Natural killer cell treated with Interleukin-12 subunit alpha and Interleukin-12 subunit beta and Interleukin-15 and Interleukin-18, amount 100 ng/mL, for 72 hours (primary cell): ENCODE measurements around the gene MIA2. TPM values are rescaled to one million over a fixed set of nuclear protein-coding genes. Genes with fewer than 3 reads are reported as not detected.
A peak's percentile ranks its signal among the peaks of the same experiment; 100 is the strongest.
"Not testable (repeated sequence)": the region's sequence is repeated elsewhere in the genome, so short reads cannot be mapped to it uniquely, and the experiment has no call there.

Source experiments
- ATAC-seq, 2 donors: fragments of 150-1000 bp; cut with Tn5 transposase in 1 of 2; sonication (Bioruptor Pico), chemical (Tn5 transposase) in 1 of 2; 2 replicates each; pipeline ENCODE4 v1.10.0; 2021
- DNase-seq: peaks from one replicate; pipeline ENCODE4 v3.0.0; 2022; ENCODE audit warnings: low spot score
- H3K27ac Mint-ChIP-seq, 2 donors: 1 replicate in 1 of 2; 2 replicates in 1 of 2; pipeline ENCODE4 v1.8.0; 2022; ENCODE audit warnings: mixed read lengths in 2 of 2, mild to moderate bottlenecking in 1 of 2, moderate library complexity in 1 of 2
- H3K27me3 Mint-ChIP-seq, 2 donors: 1 replicate in 1 of 2; 2 replicates in 1 of 2; pipeline ENCODE4 v1.8.0; 2022; ENCODE audit warnings: mixed read lengths in 2 of 2
- H3K36me3 Mint-ChIP-seq: one replicate; pipeline ENCODE4 v1.8.0; 2022; ENCODE audit warnings: mixed read lengths
- H3K4me1 Mint-ChIP-seq, 2 donors: 1 replicate in 1 of 2; 2 replicates in 1 of 2; pipeline ENCODE4 v1.8.0; 2022; ENCODE audit warnings: low read depth in 2 of 2, mixed read lengths in 2 of 2, mild to moderate bottlenecking in 1 of 2
- H3K4me3 Mint-ChIP-seq: one replicate; pipeline ENCODE4 v1.8.0; 2022; ENCODE audit warnings: mixed read lengths
- H3K9me3 Mint-ChIP-seq: 2 replicates; pipeline ENCODE4 v1.8.0; 2022; ENCODE audit warnings: mixed read lengths
- total RNA-seq, 2 donors: library from RNA; stranded (reverse); gene quantifications; one replicate each; pipeline ENCODE4 v1.2.3, GENCODE V29; 2022

Gene MIA2
- total RNA-seq, 2 donors from 2014 or later, result 26.1 to 26.9 TPM

DNA sequence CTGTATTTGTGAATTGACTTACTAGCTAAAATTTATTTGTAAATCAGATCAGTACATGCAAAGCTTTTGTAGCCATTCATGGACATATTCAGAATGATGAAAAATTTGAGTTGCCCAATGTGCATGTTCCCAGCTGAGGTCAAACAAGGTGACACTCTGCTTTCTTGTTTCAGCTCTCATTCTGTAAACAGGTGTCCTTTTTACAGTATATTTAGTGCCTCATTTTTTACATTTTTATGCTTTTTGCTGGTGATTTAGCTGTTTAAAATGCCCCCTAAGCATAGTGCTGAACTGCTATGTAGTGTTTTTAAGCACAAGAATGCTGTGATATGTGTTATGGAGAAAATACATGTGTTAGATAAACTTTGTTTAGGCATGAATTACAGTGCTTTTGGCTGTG lies 76.3 kb downstream of the MIA2 start:
- H3K4me3 Mint-ChIP-seq, result no peak overlapping the region
- DNase-seq (no peak), ATAC-seq (no peak)
- H3K27ac Mint-ChIP-seq, result no peak overlapping the region
- H3K27me3 Mint-ChIP-seq, result no peaks in the 10 kb centered on the region
- H3K9me3 Mint-ChIP-seq, result no peaks in the 10 kb centered on the region
- H3K4me1 Mint-ChIP-seq, result peaks cover 3 to 11% of the 10 kb centered on the region in 2 donors
- peaks cover 12% of the 10 kb centered on the region for H3K36me3 Mint-ChIP-seq

DNA sequence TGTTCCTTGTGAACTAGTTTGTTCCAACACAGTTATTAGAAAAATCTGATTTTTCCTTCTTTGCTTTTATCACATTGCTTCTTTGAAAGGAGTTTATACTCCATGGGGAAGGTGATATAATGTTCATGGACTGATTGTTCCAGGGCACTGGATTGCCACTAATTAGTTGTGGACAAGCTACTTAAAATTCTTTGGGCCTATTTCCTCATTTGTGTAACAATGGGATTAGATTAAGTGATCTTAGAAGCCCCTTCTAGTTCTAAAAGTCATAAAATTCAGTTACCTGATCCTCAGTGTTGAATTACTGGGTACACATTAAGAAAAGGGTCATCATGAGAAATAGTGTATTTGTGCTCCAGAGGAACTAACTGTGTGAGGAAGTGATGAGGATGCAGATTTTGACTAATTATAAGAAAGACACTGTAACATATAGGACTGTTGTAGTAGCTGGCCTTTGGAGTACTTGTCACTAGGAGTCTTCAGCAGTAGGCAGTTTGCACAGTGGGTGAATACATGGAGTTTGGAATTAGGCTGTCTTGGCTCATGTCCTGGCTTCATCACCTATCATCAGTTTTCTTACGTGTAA lies 82.2 kb downstream of the MIA2 start:
- Mint-ChIP-seq H3K36me3 (peaks cover 22% of the 10 kb centered on the region), H3K27ac (peak overlapping the region in 1 of 2 donors; percentile 0), H3K9me3 (no peaks in the 10 kb centered on the region), H3K4me1 (peaks cover 2 to 3% of the 10 kb centered on the region in 2 donors), H3K27me3 (no peaks in the 10 kb centered on the region), H3K4me3 (no peak overlapping the region)
- no peak for DNase-seq
- no peak for ATAC-seq

DNA sequence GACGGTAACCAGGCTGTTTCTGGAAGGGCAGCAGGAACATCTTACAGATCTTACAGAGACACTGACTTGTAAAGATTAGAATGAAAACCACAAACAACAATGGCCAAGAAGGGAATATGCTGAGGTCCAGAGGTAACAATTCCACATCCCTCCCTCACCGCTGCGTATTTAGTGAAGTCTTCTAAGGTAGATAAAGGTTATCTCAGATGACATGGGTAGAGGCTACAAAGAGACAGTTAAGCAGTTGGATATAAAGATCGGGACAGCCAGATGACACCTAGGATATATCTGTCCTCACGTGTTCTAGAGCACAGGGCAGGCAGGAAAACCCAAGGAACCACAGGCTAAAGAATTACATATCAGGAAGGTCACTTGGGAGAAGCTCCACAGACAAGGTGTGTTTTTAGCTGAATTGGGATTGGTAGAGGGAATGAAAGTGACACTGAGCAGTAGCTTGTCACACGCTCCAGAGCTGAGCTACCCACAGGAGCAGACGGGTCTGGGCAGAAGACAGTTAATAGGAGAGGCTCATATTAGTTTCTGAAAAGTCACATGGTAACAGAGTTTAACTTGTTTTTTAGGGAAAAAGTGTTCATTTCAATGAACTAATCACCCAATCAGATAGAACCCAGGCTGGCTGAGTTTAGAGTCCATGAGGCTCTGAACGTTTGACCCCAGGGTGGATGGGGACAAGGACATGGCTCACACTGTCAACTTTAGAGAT lies 83.3 kb downstream of the MIA2 start:
- no peak for ATAC-seq

DNA sequence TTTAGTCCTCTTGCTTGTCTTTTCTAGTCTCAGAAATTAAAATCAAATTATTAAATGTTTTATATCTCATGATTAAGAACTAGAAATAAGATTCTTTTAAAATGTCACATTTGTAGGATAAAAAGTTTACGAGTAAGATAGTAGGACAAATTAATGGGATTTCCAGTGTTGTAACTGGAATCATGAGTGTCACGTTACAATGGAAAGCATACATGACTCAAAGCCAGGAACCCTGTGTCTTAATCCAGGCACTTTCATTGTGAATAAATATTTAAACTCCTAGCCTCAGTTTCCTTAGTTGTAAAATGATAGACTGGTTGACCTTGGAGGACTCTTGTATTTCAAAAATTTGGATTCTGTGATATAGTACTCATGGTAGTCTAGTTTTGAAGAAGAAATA lies 84.9 kb downstream of the MIA2 start:
- no peak overlapping the region for H3K27ac Mint-ChIP-seq
- H3K4me1 Mint-ChIP-seq, result no peaks in the 10 kb centered on the region
- no peaks in the 10 kb centered on the region for H3K27me3 Mint-ChIP-seq
- H3K9me3 Mint-ChIP-seq, result no peaks in the 10 kb centered on the region
- ATAC-seq (no peak), DNase-seq (no peak)
- no peak overlapping the region for H3K4me3 Mint-ChIP-seq
- peaks cover 16% of the 10 kb centered on the region for H3K36me3 Mint-ChIP-seq

More for the DNA sequence above, 83.3 kb downstream of the MIA2 start:
- H3K9me3 Mint-ChIP-seq, result no peaks in the 10 kb centered on the region
- no peak overlapping the region for H3K4me3 Mint-ChIP-seq
- no peak for DNase-seq
- H3K27me3 Mint-ChIP-seq, result no peaks in the 10 kb centered on the region
- peaks cover 2 to 3% of the 10 kb centered on the region in 2 donors for H3K4me1 Mint-ChIP-seq
- H3K36me3 Mint-ChIP-seq, result peaks cover 21% of the 10 kb centered on the region
- H3K27ac Mint-ChIP-seq, result no peak overlapping the region

DNA sequence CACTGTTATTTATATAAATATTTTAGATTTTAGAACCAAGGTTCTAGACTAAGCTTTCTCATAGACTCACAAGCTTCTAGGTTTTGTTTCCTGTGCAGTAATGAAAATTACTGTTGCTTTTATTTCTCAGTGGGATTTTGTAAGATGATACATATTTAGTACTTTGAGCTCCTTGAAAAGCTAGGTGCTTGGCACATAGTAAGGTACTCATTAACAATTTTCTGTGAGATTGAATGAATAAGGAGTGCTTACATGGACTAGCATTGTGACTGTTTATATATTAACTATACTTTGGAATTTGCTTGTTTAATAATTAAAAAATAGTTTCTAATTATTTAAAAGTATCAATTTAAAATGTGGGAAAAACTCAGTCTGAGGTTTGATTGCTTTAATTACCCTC lies 85.7 kb downstream of the MIA2 start:
- peaks cover 16% of the 10 kb centered on the region for H3K36me3 Mint-ChIP-seq
- ATAC-seq (no peak), DNase-seq (no peak)
- no peaks in the 10 kb centered on the region for H3K4me1 Mint-ChIP-seq
- H3K4me3 Mint-ChIP-seq, result no peak overlapping the region
- H3K27me3 Mint-ChIP-seq, result no peaks in the 10 kb centered on the region
- no peak overlapping the region for H3K27ac Mint-ChIP-seq
- H3K9me3 Mint-ChIP-seq, result no peaks in the 10 kb centered on the region

DNA sequence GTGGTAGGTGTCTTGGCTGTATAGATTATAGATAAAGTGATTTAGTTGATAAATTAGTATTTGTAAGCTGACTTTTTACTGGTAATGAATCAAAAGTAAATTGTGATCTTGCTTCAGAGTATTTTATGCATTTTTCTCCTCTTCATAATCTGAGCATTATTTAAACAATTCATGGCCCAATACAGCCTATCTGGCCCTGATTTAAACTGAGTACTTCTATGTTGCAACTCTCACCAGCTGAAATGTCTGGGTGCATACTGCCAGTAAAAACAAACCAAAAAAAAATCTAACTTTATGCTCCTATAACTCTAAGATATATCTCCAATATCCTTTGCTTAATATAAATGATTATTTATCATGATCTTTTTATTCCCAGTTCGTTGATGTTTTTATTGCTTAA lies 86.6 kb downstream of the MIA2 start:
- Mint-ChIP-seq H3K27ac (no peak overlapping the region), H3K27me3 (no peaks in the 10 kb centered on the region), H3K4me3 (no peak overlapping the region), H3K4me1 (no peaks in the 10 kb centered on the region), H3K9me3 (no peaks in the 10 kb centered on the region), H3K36me3 (peaks cover 16% of the 10 kb centered on the region)
- DNase-seq, result no peak
- no peak for ATAC-seq

DNA sequence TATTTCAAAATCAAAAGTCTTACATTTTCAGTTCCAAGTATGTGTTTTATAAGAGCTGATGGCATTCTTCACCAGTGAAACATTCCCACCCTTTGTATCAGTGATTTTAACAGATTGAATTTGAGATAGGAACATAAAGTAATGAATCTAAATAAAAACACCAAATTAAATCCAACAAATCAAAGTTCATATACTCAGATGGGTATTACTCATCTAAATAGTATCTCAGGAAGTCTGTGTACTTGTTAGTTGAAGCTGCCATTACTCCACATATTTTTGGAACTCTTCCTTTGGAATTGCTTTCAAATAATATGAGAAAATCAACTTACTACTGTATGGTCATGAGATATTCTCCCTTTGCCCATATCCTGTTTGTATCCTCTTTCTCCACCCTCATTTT lies 89.1 kb downstream of the MIA2 start:
- H3K4me1 Mint-ChIP-seq, result peaks cover 0 to 3% of the 10 kb centered on the region in 2 donors
- no peak overlapping the region for H3K27ac Mint-ChIP-seq
- no peaks in the 10 kb centered on the region for H3K9me3 Mint-ChIP-seq
- no peak for ATAC-seq
- peaks cover 7% of the 10 kb centered on the region for H3K36me3 Mint-ChIP-seq
- no peak overlapping the region for H3K4me3 Mint-ChIP-seq
- no peak for DNase-seq
- no peaks in the 10 kb centered on the region for H3K27me3 Mint-ChIP-seq

DNA sequence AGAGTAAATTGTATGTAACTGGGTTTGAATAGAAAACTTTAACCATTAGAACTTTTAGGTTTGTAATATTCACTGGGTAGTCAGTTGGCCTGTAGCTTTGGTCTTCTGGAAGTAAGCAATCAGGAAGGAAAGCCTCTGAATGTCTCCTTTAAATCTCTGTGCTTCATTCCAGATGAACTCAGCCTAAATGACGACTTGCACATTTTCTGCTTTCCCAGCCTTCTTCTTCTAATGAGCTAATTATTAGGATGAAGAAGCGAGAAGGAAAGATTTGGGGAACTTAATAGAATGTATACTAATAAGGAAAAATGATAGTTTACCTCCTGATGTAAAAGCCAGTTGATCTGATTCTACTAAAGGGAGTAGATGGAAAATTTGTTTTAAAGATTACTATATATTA lies 90.4 kb downstream of the MIA2 start:
- Mint-ChIP-seq H3K27ac (no peak overlapping the region), H3K4me3 (no peak overlapping the region), H3K27me3 (no peaks in the 10 kb centered on the region), H3K9me3 (no peaks in the 10 kb centered on the region), H3K4me1 (peaks cover 2 to 13% of the 10 kb centered on the region in 2 donors), H3K36me3 (peaks cover 17% of the 10 kb centered on the region)
- no peak for DNase-seq
- ATAC-seq, result no peak

DNA sequence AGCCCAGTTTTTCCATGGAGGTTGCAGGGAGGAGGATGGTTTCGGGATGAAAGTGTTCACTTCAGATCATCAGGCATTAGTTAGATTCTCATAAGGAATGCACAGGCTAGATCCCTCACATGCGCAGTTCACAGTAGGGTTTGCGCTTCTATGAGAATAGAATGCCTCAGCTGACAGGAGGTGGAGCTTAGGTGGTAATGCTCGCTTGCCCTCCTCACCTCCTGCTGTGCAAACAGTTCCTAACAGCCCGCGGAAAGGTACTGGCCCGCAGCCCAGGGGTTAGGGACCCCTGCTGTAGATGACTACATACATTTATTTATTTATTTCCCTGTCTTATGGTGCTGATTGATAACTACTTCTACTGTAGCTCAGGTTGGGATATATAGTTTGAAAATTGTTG lies 105.3 kb downstream of the MIA2 start:
- Mint-ChIP-seq H3K27ac (no peak overlapping the region), H3K4me1 (peaks cover 19 to 24% of the 10 kb centered on the region in 2 donors), H3K36me3 (peaks cover 20% of the 10 kb centered on the region), H3K27me3 (no peaks in the 10 kb centered on the region), H3K9me3 (no peaks in the 10 kb centered on the region), H3K4me3 (no peak overlapping the region)
- DNase-seq, result no peak
- ATAC-seq, result no peak

DNA sequence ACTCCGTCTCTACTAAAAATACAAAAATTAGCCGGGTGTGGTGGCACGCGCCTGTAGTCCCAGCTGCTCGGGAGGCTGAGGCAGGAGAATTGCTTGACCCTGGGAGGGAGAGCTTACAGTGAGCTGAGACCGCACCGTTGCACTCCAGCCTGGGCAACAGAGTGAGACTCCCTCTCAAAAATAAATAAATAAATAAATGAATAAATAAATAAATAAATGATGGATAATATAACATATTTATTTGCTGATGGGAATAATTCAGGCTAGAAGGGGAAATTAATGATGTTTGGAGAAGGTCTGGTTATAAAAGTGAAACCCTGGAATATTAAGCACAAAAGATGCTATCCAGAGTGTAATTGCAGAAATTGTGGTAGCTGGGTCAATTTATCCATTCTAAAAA lies 107.4 kb downstream of the MIA2 start:
- H3K9me3 Mint-ChIP-seq, H3K4me3 Mint-ChIP-seq, DNase-seq, H3K27me3 Mint-ChIP-seq, ATAC-seq: not testable (repeated sequence)
- Mint-ChIP-seq H3K27ac (peak overlapping the region in 1 of 2 donors; percentile 15), H3K4me1 (peaks cover 19% of the 10 kb centered on the region in 2 donors), H3K36me3 (peaks cover 17% of the 10 kb centered on the region)

DNA sequence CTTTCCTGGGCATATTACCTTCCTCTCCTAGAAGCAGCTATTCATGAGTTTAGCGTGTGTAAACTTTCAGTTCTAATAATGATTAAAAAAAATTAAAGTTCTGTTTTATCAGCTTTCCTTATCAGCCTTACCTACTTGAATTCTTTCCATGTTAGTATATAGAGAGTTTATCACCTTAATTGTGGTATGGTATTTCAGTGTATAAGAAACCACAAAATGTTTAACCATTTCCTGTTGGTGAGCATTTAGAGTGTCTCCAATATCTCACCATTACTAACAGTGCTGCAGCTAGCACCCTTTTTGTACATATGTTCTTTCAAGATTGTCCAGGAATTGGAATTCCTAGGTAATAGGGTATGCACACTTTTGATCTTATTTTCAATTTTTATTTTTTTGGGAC lies 109.1 kb downstream of the MIA2 start:
- DNase-seq, result no peak
- ATAC-seq, result peak; percentile 65 to 82
- H3K4me3 Mint-ChIP-seq, result peak overlapping the region; percentile 38
- peaks cover 23 to 24% of the 10 kb centered on the region in 2 donors for H3K4me1 Mint-ChIP-seq
- no peaks in the 10 kb centered on the region for H3K9me3 Mint-ChIP-seq
- H3K36me3 Mint-ChIP-seq, result peaks cover 18% of the 10 kb centered on the region
- H3K27me3 Mint-ChIP-seq, result no peaks in the 10 kb centered on the region
- H3K27ac Mint-ChIP-seq, result peak overlapping the region in 1 of 2 donors; percentile 28

DNA sequence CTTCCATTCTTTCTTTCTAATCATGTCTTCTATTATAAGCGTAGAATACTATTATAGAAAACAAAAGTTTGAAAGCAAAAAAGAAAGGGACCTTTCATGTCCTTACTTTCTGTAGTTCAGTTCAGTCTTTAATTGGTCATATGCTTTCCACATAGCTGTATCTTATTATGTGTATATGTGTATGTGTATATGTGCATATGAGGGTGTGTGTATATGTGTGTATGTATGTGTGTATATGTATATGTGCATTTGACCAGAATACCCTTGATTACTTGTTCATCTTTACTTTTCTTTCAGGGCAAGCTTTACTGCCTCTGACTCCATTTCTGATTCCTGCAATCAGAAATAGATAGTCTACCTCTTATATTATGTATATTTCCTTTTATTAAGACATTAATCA lies 109.9 kb downstream of the MIA2 start:
- Mint-ChIP-seq H3K9me3 (no peaks in the 10 kb centered on the region), H3K36me3 (peaks cover 18% of the 10 kb centered on the region), H3K4me1 (peaks cover 23 to 24% of the 10 kb centered on the region in 2 donors), H3K27me3 (no peaks in the 10 kb centered on the region), H3K27ac (peak overlapping the region in 1 of 2 donors; percentile 28), H3K4me3 (no peak overlapping the region)
- DNase-seq (no peak), ATAC-seq (no peak)

DNA sequence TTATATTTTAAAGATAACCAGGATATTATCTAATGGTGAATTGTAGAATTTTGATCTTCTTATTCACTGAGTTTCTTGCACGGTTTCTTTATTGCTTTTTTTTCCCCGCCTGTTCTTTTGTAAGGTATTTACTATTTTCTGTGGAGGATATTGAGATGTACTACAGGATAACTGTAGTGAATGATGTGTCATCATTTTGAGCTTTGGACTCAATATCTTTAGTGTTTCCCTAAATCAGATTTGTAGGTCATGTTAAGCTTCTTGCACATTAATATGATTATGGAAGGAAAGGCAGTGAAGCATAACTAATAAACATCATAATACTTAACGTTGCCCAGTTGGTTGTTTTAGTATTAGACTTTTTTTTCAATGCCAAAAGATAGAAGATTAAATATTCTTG lies 117.2 kb downstream of the MIA2 start:
- DNase-seq (no peak), ATAC-seq (no peak)
- Mint-ChIP-seq H3K4me1 (peaks cover 5 to 6% of the 10 kb centered on the region in 2 donors), H3K36me3 (peaks cover 20% of the 10 kb centered on the region), H3K27me3 (no peaks in the 10 kb centered on the region), H3K27ac (no peak overlapping the region), H3K9me3 (no peaks in the 10 kb centered on the region), H3K4me3 (no peak overlapping the region)

DNA sequence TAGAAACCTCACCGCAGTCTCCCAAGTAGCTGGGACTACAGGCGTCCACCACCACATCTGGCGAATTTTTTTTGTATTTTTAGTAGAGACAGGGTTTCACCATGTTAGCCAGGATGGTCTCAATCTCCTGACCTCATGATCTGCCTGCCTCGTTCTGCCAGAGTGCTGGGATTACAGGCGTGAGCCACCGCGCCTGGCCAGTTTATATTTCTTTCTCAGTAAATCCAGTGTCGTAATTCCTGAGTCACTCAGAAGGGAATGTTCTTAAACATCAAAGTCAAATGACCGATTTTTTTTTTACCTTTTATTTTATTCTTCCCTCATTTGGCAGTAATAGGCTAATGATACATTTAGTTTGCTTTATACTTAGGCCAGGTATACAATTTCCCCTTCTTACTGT lies 118.0 kb downstream of the MIA2 start:
- ATAC-seq (no peak), DNase-seq (no peak)
- H3K4me1 Mint-ChIP-seq, result peaks cover 11% of the 10 kb centered on the region in 2 donors
- no peak overlapping the region for H3K27ac Mint-ChIP-seq
- no peaks in the 10 kb centered on the region for H3K27me3 Mint-ChIP-seq
- H3K9me3 Mint-ChIP-seq, result no peaks in the 10 kb centered on the region
- H3K36me3 Mint-ChIP-seq, result peaks cover 20% of the 10 kb centered on the region
- no peak overlapping the region for H3K4me3 Mint-ChIP-seq
